Calu3 (cell line): ENCODE data around the gene TOR2A. TPM values are rescaled to one million over a fixed set of nuclear protein-coding genes. Genes with fewer than 3 reads are reported as not detected.

Experiments
- BruUV-seq: library from RNA; stranded (reverse); fragments of 400-500 nt; replicated peaks from 2 replicates; lab custom pipeline; 2021; lab: Mats Ljungman, UMichigan
- CTCF ChIA-PET: fragments of 300-600 bp; sonication (Branson Sonifier 250); formaldehyde crosslinking; loops from one replicate; lab custom pipeline; 2022; ENCODE audit warnings: antibody characterized with exemption; lab: Charles Lee
- DNase-seq: peaks from one replicate; pipeline ENCODE4 v3.0.0; 2022
- H3K27ac Mint-ChIP-seq: one replicate; pipeline ENCODE4 v1.8.0; 2022; ENCODE audit warnings: mixed read lengths; ENCODE audit not compliant: unreplicated experiment
- H3K27me3 Mint-ChIP-seq: one replicate; pipeline ENCODE4 v1.8.0; 2022; ENCODE audit warnings: mixed read lengths; ENCODE audit not compliant: unreplicated experiment
- H3K36me3 Mint-ChIP-seq: one replicate; pipeline ENCODE4 v1.8.0; 2022; ENCODE audit warnings: mild to moderate bottlenecking, moderate library complexity, mixed read lengths; ENCODE audit not compliant: insufficient read depth, unreplicated experiment
- H3K4me1 Mint-ChIP-seq: one replicate; pipeline ENCODE4 v1.8.0; 2022; ENCODE audit warnings: mild to moderate bottlenecking, low read depth, mixed read lengths; ENCODE audit not compliant: unreplicated experiment
- H3K4me3 Mint-ChIP-seq: one replicate; pipeline ENCODE4 v1.8.0; 2022; ENCODE audit warnings: mild to moderate bottlenecking, low read depth, moderate library complexity, mixed read lengths; ENCODE audit not compliant: unreplicated experiment
- H3K9me3 Mint-ChIP-seq: one replicate; pipeline ENCODE4 v1.8.0; 2022; ENCODE audit warnings: low read depth, mixed read lengths; ENCODE audit not compliant: unreplicated experiment
- CTCF ChIP-seq: fragments of 200-600 bp; IDR thresholded peaks from one replicate; pipeline ENCODE4 v1.8.0; 2022; ENCODE audit warnings: antibody characterized with exemption; ENCODE audit not compliant: unreplicated experiment
- intact Hi-C: fragments of 100-400 bp; cut with micrococcal nuclease; formaldehyde crosslinking; loops from one replicate; pipeline ENCODE4 v1.10.0; 2022; ENCODE audit not compliant: unreplicated experiment
- total RNA-seq: library from RNA; stranded (reverse); gene quantifications from 2 replicates; pipeline ENCODE4 v1.2.3, GENCODE V29; 2022

The TOR2A gene
- total RNA-seq, 1 experiment from 2014 or later = 7.6 TPM

- TF ChIP-seq CTCF = no peak
- H3K27me3 Mint-ChIP-seq = no peaks in the 10 kb centered on the region
- peak overlapping the region; percentile 70 for H3K4me3 Mint-ChIP-seq
- intact Hi-C loops = no loop called here
- peaks cover 29% of the 10 kb centered on the region for H3K36me3 Mint-ChIP-seq
- no peak for DNase-seq
- no TSS peak for BruUV-seq
- no peaks in the 10 kb centered on the region for H3K4me1 Mint-ChIP-seq
- no peaks in the 10 kb centered on the region for H3K9me3 Mint-ChIP-seq
- no peak overlapping the region for H3K27ac Mint-ChIP-seq
- CTCF ChIA-PET = no interaction called here
These were observed 27.3 kb downstream of the TOR2A start for GRCh38 chr9:127707766-127708165.

GRCh38 chr9:127706836-127707241 is 28.3 kb downstream of the TOR2A start, which contains the start of gene CFAP157:
CFAP157 (plus strand) TSS chr9:127706988; CDS start chr9:127707032, 44 bp downstream.
- CTCF ChIA-PET = interaction anchor here (0.7 to 1.5 kb wide), 3 partner anchors 9 to 161 kb away, joined by 3 read pairs; partner anchors contain the start of genes PTRH1, TOR2A and TTC16

GRCh38 chr9:127705577-127706379 is 29.3 kb downstream of the TOR2A start:
- DNase-seq = no peak
- Mint-ChIP-seq H3K4me1 (no peaks in the 10 kb centered on the region), H3K27me3 (no peaks in the 10 kb centered on the region), H3K36me3 (peaks cover 20% of the 10 kb centered on the region), H3K4me3 (no peak overlapping the region), H3K9me3 (no peaks in the 10 kb centered on the region), H3K27ac (no peak overlapping the region)
- intact Hi-C loops = no loop called here
- CTCF ChIA-PET = interaction anchor here (1.5 kb wide), 1 partner anchor 10 kb away, joined by 3 read pairs; the partner anchor contains the start of genes PTRH1 and TTC16
- BruUV-seq = no TSS peak
- no peak for TF ChIP-seq CTCF

More at GRCh38 chr9:127706836-127707241, 28.3 kb downstream of the TOR2A start, which contains the start of gene CFAP157:
- intact Hi-C loops = no loop called here
- peaks cover 25% of the 10 kb centered on the region for H3K36me3 Mint-ChIP-seq
- no peak for TF ChIP-seq CTCF
- DNase-seq = peak; percentile 56
- no peaks in the 10 kb centered on the region for H3K4me1 Mint-ChIP-seq
- peak within 1 kb of the TSS; percentile 81 for H3K27ac Mint-ChIP-seq
- H3K27me3 Mint-ChIP-seq = no peaks in the 10 kb centered on the region
- H3K9me3 Mint-ChIP-seq = no peaks in the 10 kb centered on the region
- H3K4me3 Mint-ChIP-seq = peak within 1 kb of the TSS; percentile 70
- no TSS peak for BruUV-seq

- Mint-ChIP-seq H3K27me3 (no peaks in the 10 kb centered on the region), H3K36me3 (peaks cover 25% of the 10 kb centered on the region), H3K27ac (no peak overlapping the region), H3K9me3 (no peaks in the 10 kb centered on the region), H3K4me3 (no peak overlapping the region), H3K4me1 (no peaks in the 10 kb centered on the region)
- no TSS peak for BruUV-seq
- no peak for TF ChIP-seq CTCF
- CTCF ChIA-PET = interaction anchor here (0.6 kb wide), 1 partner anchor 10 kb away, joined by 6 read pairs; no protein-coding TSS in a partner anchor
- DNase-seq = no peak
- intact Hi-C loops = no loop called here
These were observed 31.7 kb downstream of the TOR2A start for GRCh38 chr9:127703289-127703946.
